ENCODE data around the gene TERT.

DNA sequence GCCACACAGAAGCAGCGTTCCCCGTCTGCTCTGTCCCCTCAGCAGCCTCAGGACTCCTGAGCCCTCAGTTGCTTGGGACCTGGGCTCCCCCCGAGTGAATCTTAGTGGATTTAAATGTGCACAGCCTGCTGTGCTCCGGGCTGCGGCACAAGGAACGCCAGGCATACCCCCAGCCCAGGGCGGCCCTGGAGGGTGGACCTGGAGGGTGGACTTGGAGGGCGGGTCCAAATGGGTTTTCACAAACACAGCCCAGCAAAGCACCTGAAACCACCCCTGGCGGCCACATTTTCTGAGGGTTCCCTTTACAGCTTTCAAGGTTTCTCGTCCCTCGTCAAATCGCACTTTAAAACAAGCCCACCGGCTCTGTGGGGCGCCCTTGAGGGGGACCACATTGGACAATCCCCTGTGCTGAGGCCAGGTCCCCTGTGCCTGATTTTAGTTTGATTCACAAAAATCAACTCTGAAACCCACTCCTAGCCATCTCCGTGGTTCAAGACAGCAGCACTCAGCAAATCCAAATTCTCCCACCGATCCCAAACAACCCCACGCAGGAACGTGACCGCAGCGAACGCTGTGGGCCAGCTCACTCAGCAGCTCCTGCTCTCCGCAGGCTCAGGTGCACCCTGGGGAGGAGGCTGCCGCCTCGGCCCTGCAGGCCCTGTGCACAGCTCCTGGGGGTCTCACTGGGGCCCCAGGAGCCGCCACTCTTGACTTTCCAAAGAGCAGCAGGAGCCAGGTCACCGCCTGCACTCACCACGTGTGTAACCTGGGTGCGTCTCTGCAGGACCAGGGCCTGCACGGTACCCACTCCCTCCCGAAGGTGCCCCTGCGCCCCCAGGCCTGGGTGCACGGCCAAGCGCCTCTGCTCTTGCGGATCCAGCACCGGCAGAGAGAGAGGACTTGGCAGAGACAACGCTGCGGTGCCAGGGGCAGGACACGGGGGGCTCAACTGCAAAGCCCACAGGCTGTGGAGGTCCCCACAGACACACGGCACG lies 29.1 kb downstream of the TERT start:
- TF ChIP-seq, protein P1, sequence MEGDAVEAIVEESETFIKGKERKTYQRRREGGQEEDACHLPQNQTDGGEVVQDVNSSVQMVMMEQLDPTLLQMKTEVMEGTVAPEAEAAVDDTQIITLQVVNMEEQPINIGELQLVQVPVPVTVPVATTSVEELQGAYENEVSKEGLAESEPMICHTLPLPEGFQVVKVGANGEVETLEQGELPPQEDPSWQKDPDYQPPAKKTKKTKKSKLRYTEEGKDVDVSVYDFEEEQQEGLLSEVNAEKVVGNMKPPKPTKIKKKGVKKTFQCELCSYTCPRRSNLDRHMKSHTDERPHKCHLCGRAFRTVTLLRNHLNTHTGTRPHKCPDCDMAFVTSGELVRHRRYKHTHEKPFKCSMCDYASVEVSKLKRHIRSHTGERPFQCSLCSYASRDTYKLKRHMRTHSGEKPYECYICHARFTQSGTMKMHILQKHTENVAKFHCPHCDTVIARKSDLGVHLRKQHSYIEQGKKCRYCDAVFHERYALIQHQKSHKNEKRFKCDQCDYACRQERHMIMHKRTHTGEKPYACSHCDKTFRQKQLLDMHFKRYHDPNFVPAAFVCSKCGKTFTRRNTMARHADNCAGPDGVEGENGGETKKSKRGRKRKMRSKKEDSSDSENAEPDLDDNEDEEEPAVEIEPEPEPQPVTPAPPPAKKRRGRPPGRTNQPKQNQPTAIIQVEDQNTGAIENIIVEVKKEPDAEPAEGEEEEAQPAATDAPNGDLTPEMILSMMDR (tag by site-specific recombination; IDR thresholded peaks at IDR 0.05) = no peak
- TF ChIP-seq ZNF121 (tag by site-specific recombination; IDR thresholded peaks at IDR 0.05) = no peak
- TF ChIP-seq GLI4 (tag by site-specific recombination; IDR thresholded peaks at IDR 0.05) = no peak
- no peak for TF ChIP-seq MZF1 (tag by site-specific recombination; IDR thresholded peaks at IDR 0.05; ENCODE audit: borderline replicate concordance)
- TF ChIP-seq, protein P2, sequence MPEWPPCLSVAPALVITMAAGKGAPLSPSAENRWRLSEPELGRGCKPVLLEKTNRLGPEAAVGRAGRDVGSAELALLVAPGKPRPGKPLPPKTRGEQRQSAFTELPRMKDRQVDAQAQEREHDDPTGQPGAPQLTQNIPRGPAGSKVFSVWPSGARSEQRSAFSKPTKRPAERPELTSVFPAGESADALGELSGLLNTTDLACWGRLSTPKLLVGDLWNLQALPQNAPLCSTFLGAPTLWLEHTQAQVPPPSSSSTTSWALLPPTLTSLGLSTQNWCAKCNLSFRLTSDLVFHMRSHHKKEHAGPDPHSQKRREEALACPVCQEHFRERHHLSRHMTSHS (tag by site-specific recombination; IDR thresholded peaks at IDR 0.05) = no peak
- TF ChIP-seq YY1 (tag by site-specific recombination; IDR thresholded peaks at IDR 0.05) = no peak
- TF ChIP-seq ZNF133 (tag by site-specific recombination; IDR thresholded peaks at IDR 0.05) = no peak
- TF ChIP-seq ZNF335 (tag by site-specific recombination; conservative IDR thresholded peaks at IDR 0.05) = no peak
- TF ChIP-seq ZSCAN30 (tag by site-specific recombination; IDR thresholded peaks at IDR 0.05) = no peak
- TF ChIP-seq ZNF48 (tag by site-specific recombination; IDR thresholded peaks at IDR 0.05) = no peak
